CD4-positive, alpha-beta T cell treated with Interleukin-6 for 4 hours (primary cell): ENCODE measurements around the gene SMYD2.

Experiments used
- DNase-seq: peaks from one replicate; pipeline ENCODE4 v3.0.0-alpha.2; 2020; ENCODE audit warnings: mixed read lengths

SMYD2 gene

GRCh38 chr1:214362188-214362882 is 81.4 kb downstream of the SMYD2 start:
- DNase-seq, result no peak

- no peak for DNase-seq
These were observed 82.4 kb downstream of the SMYD2 start for GRCh38 chr1:214363386-214363785.

- DNase-seq, result no peak
These were observed 83.4 kb downstream of the SMYD2 start for GRCh38 chr1:214364386-214364785.

GRCh38 chr1:214364786-214365295 is 83.9 kb downstream of the SMYD2 start:
- no peak for DNase-seq

GRCh38 chr1:214367841-214368240 is 86.9 kb downstream of the SMYD2 start:
- DNase-seq, result no peak

- DNase-seq, result no peak
These were observed 88.4 kb downstream of the SMYD2 start for GRCh38 chr1:214369364-214369763.

GRCh38 chr1:214370615-214371014 is 89.7 kb downstream of the SMYD2 start:
- no peak for DNase-seq

- DNase-seq, result no peak
These were observed 91.1 kb downstream of the SMYD2 start for GRCh38 chr1:214372092-214372491.

GRCh38 chr1:214377485-214377884 is 96.5 kb downstream of the SMYD2 start:
- DNase-seq, result no peak

- DNase-seq, result no peak
These were observed 96.9 kb downstream of the SMYD2 start for GRCh38 chr1:214377886-214378285.

GRCh38 chr1:214378492-214378891 is 97.5 kb downstream of the SMYD2 start:
- no peak for DNase-seq

- DNase-seq, result no peak
These were observed 98.4 kb downstream of the SMYD2 start for GRCh38 chr1:214379236-214379970.

GRCh38 chr1:214380396-214380795 is 99.4 kb downstream of the SMYD2 start:
- no peak for DNase-seq

- no peak for DNase-seq
These were observed 100.2 kb downstream of the SMYD2 start for GRCh38 chr1:214380986-214381695.

- no peak for DNase-seq
These were observed 102.7 kb downstream of the SMYD2 start for GRCh38 chr1:214383381-214384372.

- DNase-seq, result no peak
These were observed 103.6 kb downstream of the SMYD2 start for GRCh38 chr1:214384373-214385079.

- no peak for DNase-seq
These were observed 104.5 kb downstream of the SMYD2 start for GRCh38 chr1:214385428-214385827.

GRCh38 chr1:214386333-214386732 is 105.4 kb downstream of the SMYD2 start:
- DNase-seq, result no peak
